ENCODE data around the gene PANX1.

PANX1 gene

GRCh38 chr11:94129512-94130297 is 1.1 kb downstream of the PANX1 start:
- in situ Hi-C loops (cut with MboI; ENCODE audit: low sequenced_read_pairs) = no loop called here

GRCh38 chr11:94130298-94131046 is 1.8 kb downstream of the PANX1 start:
- in situ Hi-C loops (cut with MboI; ENCODE audit: low sequenced_read_pairs) = no loop called here

GRCh38 chr11:94131047-94131717 is 2.5 kb downstream of the PANX1 start:
- in situ Hi-C loops (cut with MboI; ENCODE audit: low sequenced_read_pairs) = no loop called here

- in situ Hi-C loops (cut with MboI; ENCODE audit: low sequenced_read_pairs) = no loop called here
Observed at GRCh38 chr11:94131718-94132115, 3.1 kb downstream of the PANX1 start.

GRCh38 chr11:94132152-94132558 is 3.5 kb downstream of the PANX1 start:
- in situ Hi-C loops (cut with MboI; ENCODE audit: low sequenced_read_pairs) = no loop called here

- in situ Hi-C loops (cut with MboI; ENCODE audit: low sequenced_read_pairs) = no loop called here
Observed at GRCh38 chr11:94132823-94133408, 4.3 kb downstream of the PANX1 start.

- in situ Hi-C loops (cut with MboI; ENCODE audit: low sequenced_read_pairs) = no loop called here
Observed at GRCh38 chr11:94133752-94134151, 5.1 kb downstream of the PANX1 start.

- in situ Hi-C loops (cut with MboI; ENCODE audit: low sequenced_read_pairs) = no loop called here
Observed at GRCh38 chr11:94134651-94135512, 6.2 kb downstream of the PANX1 start.

- in situ Hi-C loops (cut with MboI; ENCODE audit: low sequenced_read_pairs) = no loop called here
Observed at GRCh38 chr11:94139416-94139815, 10.8 kb downstream of the PANX1 start.

GRCh38 chr11:94140154-94140655 is 11.6 kb downstream of the PANX1 start:
- in situ Hi-C loops (cut with MboI; ENCODE audit: low sequenced_read_pairs) = no loop called here

- in situ Hi-C loops (cut with MboI; ENCODE audit: low sequenced_read_pairs) = no loop called here
Observed at GRCh38 chr11:94141511-94142307, 13.1 kb downstream of the PANX1 start.

- in situ Hi-C loops (cut with MboI; ENCODE audit: low sequenced_read_pairs) = no loop called here
Observed at GRCh38 chr11:94142308-94143281, 14.0 kb downstream of the PANX1 start.

GRCh38 chr11:94144216-94144615 is 15.6 kb downstream of the PANX1 start:
- in situ Hi-C loops (cut with MboI; ENCODE audit: low sequenced_read_pairs) = no loop called here

GRCh38 chr11:94144664-94145063 is 16.0 kb downstream of the PANX1 start:
- in situ Hi-C loops (cut with MboI; ENCODE audit: low sequenced_read_pairs) = no loop called here

GRCh38 chr11:94145431-94145830 is 16.8 kb downstream of the PANX1 start:
- in situ Hi-C loops (cut with MboI; ENCODE audit: low sequenced_read_pairs) = no loop called here

- in situ Hi-C loops (cut with MboI; ENCODE audit: low sequenced_read_pairs) = no loop called here
Observed at GRCh38 chr11:94145916-94146315, 17.3 kb downstream of the PANX1 start.

GRCh38 chr11:94147433-94147845 is 18.8 kb downstream of the PANX1 start:
- in situ Hi-C loops (cut with MboI; ENCODE audit: low sequenced_read_pairs) = no loop called here

- in situ Hi-C loops (cut with MboI; ENCODE audit: low sequenced_read_pairs) = no loop called here
Observed at GRCh38 chr11:94148189-94148588, 19.5 kb downstream of the PANX1 start.
